Activated CD4-positive, alpha-beta T cell treated with anti-CD3 and anti-CD28 coated beads for 36 hours (primary cell): ENCODE measurements around the gene ETV6. TPM values are rescaled to one million over a fixed set of nuclear protein-coding genes. Genes with fewer than 3 reads are reported as not detected.

Experiments
- ATAC-seq: fragments of 200-7000 bp; cut with Tn5 transposase; one replicate; pipeline ENCODE4 v1.10.0; 2021; ENCODE audit warnings: mild to moderate bottlenecking, moderate library complexity
- CTCF ChIA-PET: fragments of 350-600 bp; sonication (Branson Sonifier 250); formaldehyde crosslinking; loops from one replicate; lab custom pipeline; 2021; ENCODE audit warnings: antibody characterized with exemption; lab: Charles Lee
- POLR2A ChIA-PET: fragments of 350-600 bp; sonication (Branson Sonifier 250); formaldehyde crosslinking; loops from one replicate; lab custom pipeline; 2021; ENCODE audit warnings: antibody characterized with exemption, inconsistent platforms; lab: Charles Lee
- DNase-seq: peaks from one replicate; pipeline ENCODE4 v3.0.0-alpha.2; 2020
- H3K27ac Mint-ChIP-seq: one replicate; pipeline ENCODE4 v1.8.0; 2021; ENCODE audit warnings: mixed read lengths
- H3K27me3 Mint-ChIP-seq: one replicate; pipeline ENCODE4 v1.8.0; 2021; ENCODE audit warnings: mixed read lengths
- H3K36me3 Mint-ChIP-seq: one replicate; pipeline ENCODE4 v1.8.0; 2021; ENCODE audit warnings: low read depth, mixed read lengths
- H3K4me1 Mint-ChIP-seq: one replicate; pipeline ENCODE4 v1.8.0; 2021; ENCODE audit warnings: mixed read lengths
- H3K4me3 Mint-ChIP-seq: one replicate; pipeline ENCODE4 v1.8.0; 2021; ENCODE audit warnings: mild to moderate bottlenecking, moderate library complexity, mixed read lengths
- H3K9me3 Mint-ChIP-seq: one replicate; pipeline ENCODE4 v1.8.0; 2021; ENCODE audit warnings: low read depth, mixed read lengths
- intact Hi-C, 2 experiments: fragments of 100-400 bp; cut with DNase I in 1 of 2; cut with micrococcal nuclease in 1 of 2; formaldehyde crosslinking; loops; one replicate each; pipeline versions ENCODE4 v1.14.2 to v1.15.1; 2022 to 2024; cut with DNase I, micrococcal nuclease
- total RNA-seq, 2 experiments: library from RNA; stranded (reverse); gene quantifications; one replicate each; pipeline ENCODE4 v1.2.3, GENCODE V29; 2021

Gene ETV6
- total RNA-seq, 2 experiments from 2014 or later: 53.5 to 56.7 TPM

- ATAC-seq (peak; percentile 5), DNase-seq (no peak)
- Mint-ChIP-seq H3K4me3 (no peak overlapping the region), H3K27me3 (no peaks in the 10 kb centered on the region), H3K27ac (peak overlapping the region; percentile 92), H3K36me3 (peaks cover 34% of the 10 kb centered on the region), H3K4me1 (peaks cover 58% of the 10 kb centered on the region), H3K9me3 (peaks cover 3% of the 10 kb centered on the region)
- intact Hi-C loops: no loop called here
- CTCF ChIA-PET: interaction anchor here (0.7 to 1.6 kb wide), 5 partner anchors 9 to 187 kb away, joined by 3 to 5 read pairs (median 4); no protein-coding TSS in a partner anchor
- POLR2A ChIA-PET: interaction anchor here (0.7 to 1.3 kb wide), 6 partner anchors 9 to 187 kb away, joined by 3 to 5 read pairs (median 4); no protein-coding TSS in a partner anchor
Observed at GRCh38 chr12:11823043-11823442, 173.6 kb downstream of the ETV6 start.

- ChIA-PET CTCF (interaction anchor here (1.0 kb wide), 1 partner anchor 27 kb away, joined by 3 read pairs; no protein-coding TSS in a partner anchor), POLR2A (no interaction called here)
- peaks cover 3% of the 10 kb centered on the region for H3K9me3 Mint-ChIP-seq
- DNase-seq (no peak), ATAC-seq (no peak)
- no peak overlapping the region for H3K4me3 Mint-ChIP-seq
- peaks cover 58% of the 10 kb centered on the region for H3K4me1 Mint-ChIP-seq
- H3K27ac Mint-ChIP-seq: peak overlapping the region; percentile 82
- H3K27me3 Mint-ChIP-seq: no peaks in the 10 kb centered on the region
- H3K36me3 Mint-ChIP-seq: peaks cover 33% of the 10 kb centered on the region
- intact Hi-C loops: no loop called here
Observed at GRCh38 chr12:11823593-11823992, 174.1 kb downstream of the ETV6 start.

- ChIA-PET CTCF (interaction anchor here (1.9 kb wide), 1 partner anchor 186 kb away, joined by 6 read pairs; no protein-coding TSS in a partner anchor), POLR2A (no interaction called here)
Observed at GRCh38 chr12:11824069-11824468, 174.6 kb downstream of the ETV6 start.

GRCh38 chr12:11824736-11825135 is 175.3 kb downstream of the ETV6 start:
- DNase-seq (no peak), ATAC-seq (no peak)
- H3K27me3 Mint-ChIP-seq: no peaks in the 10 kb centered on the region
- POLR2A ChIA-PET: interaction anchor here (1.2 to 2.5 kb wide), 2 partner anchors 46 to 185 kb away, joined by 3 to 11 read pairs; no protein-coding TSS in a partner anchor
- H3K9me3 Mint-ChIP-seq: peaks cover 3% of the 10 kb centered on the region
- H3K4me3 Mint-ChIP-seq: no peak overlapping the region
- peak overlapping the region; percentile 82 for H3K27ac Mint-ChIP-seq
- peaks cover 33% of the 10 kb centered on the region for H3K36me3 Mint-ChIP-seq
- peaks cover 58% of the 10 kb centered on the region for H3K4me1 Mint-ChIP-seq
- CTCF ChIA-PET: interaction anchor here (1.9 kb wide), 1 partner anchor 185 kb away, joined by 6 read pairs; no protein-coding TSS in a partner anchor
- intact Hi-C loops: no loop called here

More at GRCh38 chr12:11824069-11824468, 174.6 kb downstream of the ETV6 start:
- Mint-ChIP-seq H3K36me3 (peaks cover 33% of the 10 kb centered on the region), H3K4me1 (peaks cover 58% of the 10 kb centered on the region), H3K4me3 (no peak overlapping the region), H3K27me3 (no peaks in the 10 kb centered on the region), H3K9me3 (peaks cover 3% of the 10 kb centered on the region), H3K27ac (peak overlapping the region; percentile 82)
- no peak for ATAC-seq
- intact Hi-C loops: no loop called here
- no peak for DNase-seq

- Mint-ChIP-seq H3K4me1 (peaks cover 58% of the 10 kb centered on the region), H3K27ac (peak overlapping the region; percentile 82), H3K4me3 (peak overlapping the region; percentile 32), H3K27me3 (no peaks in the 10 kb centered on the region), H3K9me3 (peaks cover 3% of the 10 kb centered on the region), H3K36me3 (peaks cover 33% of the 10 kb centered on the region)
- ATAC-seq (peak; percentile 5), DNase-seq (no peak)
- ChIA-PET CTCF (interaction anchor here (1.9 kb wide), 1 partner anchor 184 kb away, joined by 6 read pairs; no protein-coding TSS in a partner anchor), POLR2A (interaction anchor here (1.2 to 2.5 kb wide), 2 partner anchors 46 to 185 kb away, joined by 3 to 11 read pairs; no protein-coding TSS in a partner anchor)
- intact Hi-C loops: no loop called here
Observed at GRCh38 chr12:11825278-11825677, 175.8 kb downstream of the ETV6 start.

GRCh38 chr12:11826574-11826973 is 177.1 kb downstream of the ETV6 start:
- H3K4me3 Mint-ChIP-seq: no peak overlapping the region
- POLR2A ChIA-PET: interaction anchor here (2.5 kb wide), 1 partner anchor 183 kb away, joined by 11 read pairs; no protein-coding TSS in a partner anchor
- no peak for DNase-seq
- intact Hi-C loops: no loop called here
- H3K27me3 Mint-ChIP-seq: no peaks in the 10 kb centered on the region
- H3K9me3 Mint-ChIP-seq: peaks cover 5% of the 10 kb centered on the region
- no peak for ATAC-seq
- peaks cover 55% of the 10 kb centered on the region for H3K4me1 Mint-ChIP-seq
- peak overlapping the region; percentile 5 for H3K27ac Mint-ChIP-seq
- CTCF ChIA-PET: interaction anchor here (0.6 kb wide), 1 partner anchor 226 kb away, joined by 3 read pairs; no protein-coding TSS in a partner anchor
- peaks cover 29% of the 10 kb centered on the region for H3K36me3 Mint-ChIP-seq

- intact Hi-C loops: no loop called here
- CTCF ChIA-PET: no interaction called here
- DNase-seq: peak; percentile 47
- POLR2A ChIA-PET: no interaction called here
- Mint-ChIP-seq H3K27ac (peak overlapping the region; percentile 24), H3K4me3 (no peak overlapping the region), H3K4me1 (peaks cover 55% of the 10 kb centered on the region), H3K36me3 (peaks cover 25% of the 10 kb centered on the region), H3K9me3 (peaks cover 2% of the 10 kb centered on the region), H3K27me3 (no peaks in the 10 kb centered on the region)
- no peak for ATAC-seq
Observed at GRCh38 chr12:11827091-11828061, 177.9 kb downstream of the ETV6 start.

- Mint-ChIP-seq H3K36me3 (peaks cover 26% of the 10 kb centered on the region), H3K27ac (no peak overlapping the region), H3K4me1 (peaks cover 55% of the 10 kb centered on the region), H3K4me3 (no peak overlapping the region), H3K9me3 (peaks cover 2% of the 10 kb centered on the region), H3K27me3 (no peaks in the 10 kb centered on the region)
- intact Hi-C loops: loop anchor here in 1 of 2 experiments (2.0 to 5.0 kb wide), 2 partner anchors 21 to 97 kb away; no protein-coding TSS in a partner anchor
- DNase-seq: no peak
- CTCF ChIA-PET: interaction anchor here (0.6 to 1.4 kb wide), 5 partner anchors 17 to 203 kb away, joined by 3 to 4 read pairs (median 3); no protein-coding TSS in a partner anchor
- POLR2A ChIA-PET: interaction anchor here (1.3 kb wide), 1 partner anchor 180 kb away, joined by 8 read pairs; no protein-coding TSS in a partner anchor
- ATAC-seq: no peak
Observed at GRCh38 chr12:11829764-11830194, 180.3 kb downstream of the ETV6 start.

- Mint-ChIP-seq H3K36me3 (peaks cover 25% of the 10 kb centered on the region), H3K9me3 (peaks cover 2% of the 10 kb centered on the region), H3K4me3 (no peak overlapping the region), H3K27ac (no peak overlapping the region), H3K27me3 (no peaks in the 10 kb centered on the region), H3K4me1 (peaks cover 55% of the 10 kb centered on the region)
- ATAC-seq (peak; percentile 42), DNase-seq (peak; percentile 24)
- intact Hi-C loops: loop anchor here in 1 of 2 experiments (2.0 to 5.0 kb wide), 2 partner anchors 20 to 98 kb away; no protein-coding TSS in a partner anchor
- ChIA-PET POLR2A (interaction anchor here (1.3 kb wide), 1 partner anchor 179 kb away, joined by 8 read pairs; no protein-coding TSS in a partner anchor), CTCF (interaction anchor here (0.6 to 1.4 kb wide), 4 partner anchors 18 to 203 kb away, joined by 3 to 4 read pairs (median 4); no protein-coding TSS in a partner anchor)
Observed at GRCh38 chr12:11830307-11830801, 180.9 kb downstream of the ETV6 start.

- ATAC-seq (no peak), DNase-seq (no peak)
- peaks cover 2% of the 10 kb centered on the region for H3K9me3 Mint-ChIP-seq
- ChIA-PET POLR2A (interaction anchor here (0.6 to 0.9 kb wide), 2 partner anchors 17 to 263 kb away, joined by 3 to 4 read pairs; no protein-coding TSS in a partner anchor), CTCF (interaction anchor here (0.6 to 2.3 kb wide), 7 partner anchors 12 to 252 kb away, joined by 3 to 5 read pairs (median 3); no protein-coding TSS in a partner anchor)
- intact Hi-C loops: loop anchor here in 1 of 2 experiments (5.0 kb wide), 1 partner anchor 100 kb away; no protein-coding TSS in a partner anchor
- peaks cover 58% of the 10 kb centered on the region for H3K4me1 Mint-ChIP-seq
- no peak overlapping the region for H3K4me3 Mint-ChIP-seq
- H3K27ac Mint-ChIP-seq: peak overlapping the region; percentile 78
- no peaks in the 10 kb centered on the region for H3K27me3 Mint-ChIP-seq
- H3K36me3 Mint-ChIP-seq: peaks cover 17% of the 10 kb centered on the region
Observed at GRCh38 chr12:11832093-11832492, 182.6 kb downstream of the ETV6 start.
